HG02938 (cell line): Measurements from ENCODE around the gene GATA3.

Experiments used
- ATAC-seq: cut with Tn5 transposase; IDR thresholded peaks from one replicate; pipeline ENCODE4 v1.9.1; 2021; ENCODE audit warnings: mild to moderate bottlenecking, moderate library complexity; ENCODE audit not compliant: unreplicated experiment

The GATA3 gene

DNA sequence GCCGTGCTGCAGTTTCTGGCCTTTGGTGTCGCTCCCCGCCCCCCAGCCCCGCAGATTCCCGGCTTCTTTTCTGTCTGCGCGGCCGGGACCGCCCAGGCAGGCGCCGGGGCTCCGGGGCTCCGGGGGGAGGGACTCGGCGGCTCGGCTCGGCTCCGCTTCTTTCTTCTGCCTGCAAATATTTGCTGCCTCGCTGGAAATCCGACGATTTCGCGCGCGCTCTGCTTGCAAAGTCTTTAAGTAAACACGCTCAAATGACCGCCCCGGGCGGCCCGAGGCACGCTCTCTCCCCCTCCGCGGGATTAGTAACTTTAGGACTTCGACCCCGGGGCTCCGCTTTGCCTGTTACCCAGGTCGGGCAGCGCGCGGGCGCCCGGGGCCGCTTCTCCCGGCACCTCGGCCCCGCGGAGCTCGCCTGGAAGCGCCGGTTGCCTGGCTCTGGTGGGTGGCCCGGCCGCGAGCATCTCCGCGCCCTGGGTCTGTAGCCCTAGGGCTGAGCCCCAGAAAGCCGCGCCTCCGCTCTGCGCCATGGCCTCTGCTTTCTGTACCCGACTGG lies 3.9 kb upstream of the GATA3 start:
- no peak for ATAC-seq

- ATAC-seq, result no peak
These were observed 3.2 kb upstream of the GATA3 start for GRCh38 chr10:8051109-8051821.

GRCh38 chr10:8051851-8052257 lies 2.6 kb upstream of the GATA3 start:
- ATAC-seq, result no peak

- ATAC-seq, result no peak
These were observed 2.0 kb upstream of the GATA3 start for GRCh38 chr10:8052341-8052955.

DNA sequence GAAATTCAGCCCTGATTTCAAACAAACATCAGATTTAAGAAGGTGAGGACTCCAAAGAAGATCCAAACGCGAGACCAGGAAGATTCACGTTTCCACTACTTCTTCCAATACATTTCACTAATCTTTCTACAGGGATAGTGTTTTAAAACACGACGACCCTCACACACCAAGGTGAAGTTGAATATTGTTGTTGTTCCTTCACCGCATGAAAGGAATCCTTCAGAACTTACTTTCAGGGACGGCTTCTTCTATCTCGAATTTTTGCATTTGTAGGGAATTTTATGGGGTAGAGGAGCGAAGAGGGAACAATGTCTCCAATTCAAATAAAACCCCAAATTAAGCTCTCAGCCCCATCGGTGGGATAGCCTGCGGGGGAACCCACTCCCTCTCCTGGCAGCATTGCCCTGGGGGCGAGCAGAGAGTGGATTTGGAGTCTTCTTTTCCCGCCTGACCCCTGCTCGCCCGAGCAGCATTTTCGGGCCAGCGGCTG lies 1.5 kb upstream of the GATA3 start:
- ATAC-seq, result no peak

- ATAC-seq, result peak; percentile 52
These were observed 843 bp upstream of the GATA3 start for GRCh38 chr10:8053446-8054243.

DNA sequence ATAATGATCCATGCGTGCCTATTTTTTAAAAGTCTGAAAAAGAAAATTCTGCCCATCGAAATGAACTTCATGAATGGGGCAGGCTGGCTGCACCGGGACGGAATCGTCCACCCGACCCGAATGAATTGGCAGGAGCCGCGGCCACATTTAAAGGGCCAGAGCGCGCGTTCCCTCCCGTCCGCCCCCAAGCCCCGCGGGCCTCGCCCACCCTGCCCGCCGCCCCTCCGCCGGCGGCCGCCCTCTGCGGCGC lies 319 bp upstream of the GATA3 start:
- peak; percentile 6 for ATAC-seq

GRCh38 chr10:8055420-8056349 lies 1.2 kb downstream of the GATA3 start:
- no peak for ATAC-seq

DNA sequence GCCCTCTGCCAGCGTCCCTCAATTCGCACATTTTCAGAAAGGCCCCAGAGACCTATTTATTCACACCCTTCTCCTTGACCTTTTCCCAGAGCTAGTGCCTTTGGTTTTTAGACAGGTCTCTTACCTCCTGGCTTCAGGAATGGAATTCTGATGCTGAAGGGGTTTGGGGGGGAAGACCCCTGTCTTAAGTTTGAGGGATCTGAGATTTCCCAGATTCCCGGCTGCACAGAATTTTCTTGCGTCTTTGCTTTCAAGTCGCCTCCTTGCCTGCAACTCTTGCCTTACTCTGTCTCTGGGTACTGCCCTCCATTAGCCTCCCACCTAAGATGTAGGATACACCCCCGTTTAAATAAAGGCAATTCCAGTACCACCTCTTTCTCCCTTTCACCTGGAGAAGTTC lies 1.9 kb downstream of the GATA3 start:
- no peak for ATAC-seq

- ATAC-seq, result peak; percentile 38
These were observed 2.4 kb downstream of the GATA3 start for GRCh38 chr10:8056871-8057331.

- ATAC-seq, result no peak
These were observed 3.3 kb downstream of the GATA3 start for GRCh38 chr10:8057636-8058273.

- no peak for ATAC-seq
These were observed 4.0 kb downstream of the GATA3 start for GRCh38 chr10:8058274-8059111.

GRCh38 chr10:8059191-8059936 lies 4.9 kb downstream of the GATA3 start:
- no peak for ATAC-seq

DNA sequence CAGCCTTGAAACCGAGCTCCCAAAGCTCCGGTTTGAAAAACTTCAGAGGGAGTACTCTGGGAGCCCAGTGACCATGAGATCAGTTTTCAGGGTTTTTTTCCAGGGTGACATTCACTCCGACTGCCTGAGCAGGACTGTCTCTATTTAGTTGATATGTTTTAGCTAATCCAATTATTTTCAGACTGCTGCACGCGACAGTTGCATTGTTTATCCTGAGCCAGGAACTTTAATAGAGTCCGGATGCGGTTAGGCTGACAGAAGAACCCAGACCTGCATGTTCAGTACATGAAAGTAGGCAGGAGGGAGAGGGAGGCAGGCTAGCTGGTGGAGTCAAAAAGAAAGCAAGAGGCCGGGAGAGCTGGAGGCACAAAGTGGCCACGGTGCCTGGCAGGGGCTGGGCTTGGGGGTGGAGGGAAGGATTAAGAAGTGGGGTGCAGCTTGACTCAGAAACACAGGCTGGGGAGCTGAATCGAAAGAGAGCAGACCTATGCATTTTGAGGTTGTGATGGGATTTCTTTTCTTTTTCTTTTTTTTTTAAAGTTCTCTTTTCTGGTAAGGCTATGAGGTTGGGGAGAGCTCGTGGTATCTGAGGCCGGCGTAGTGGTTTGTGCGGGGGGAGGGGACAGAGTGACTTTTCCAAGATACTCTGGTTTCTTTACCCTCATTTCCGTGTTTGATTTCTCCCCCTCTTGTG lies 5.7 kb downstream of the GATA3 start:
- ATAC-seq, result peak; percentile 25

DNA sequence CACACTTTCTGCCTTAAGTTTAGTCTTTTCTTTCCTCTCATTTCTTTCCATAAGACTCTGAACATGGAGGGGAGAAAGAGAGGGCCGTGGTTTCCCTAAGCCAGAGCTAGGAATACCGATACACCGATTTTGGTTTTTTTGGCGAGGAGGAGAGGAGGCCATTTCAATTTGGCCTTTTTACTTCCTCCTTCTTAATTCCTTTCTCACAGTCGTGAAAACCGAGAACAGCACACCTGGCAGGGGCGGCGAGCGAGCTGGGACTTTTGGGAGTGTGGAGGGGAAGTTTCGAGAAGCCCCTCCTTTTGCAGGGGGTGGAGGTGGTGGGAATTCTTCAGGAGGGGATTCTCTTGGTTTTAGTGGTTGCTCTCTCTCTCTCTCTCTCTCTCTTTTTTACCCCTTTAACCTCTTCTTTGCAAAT lies 6.2 kb downstream of the GATA3 start:
- ATAC-seq, result no peak

DNA sequence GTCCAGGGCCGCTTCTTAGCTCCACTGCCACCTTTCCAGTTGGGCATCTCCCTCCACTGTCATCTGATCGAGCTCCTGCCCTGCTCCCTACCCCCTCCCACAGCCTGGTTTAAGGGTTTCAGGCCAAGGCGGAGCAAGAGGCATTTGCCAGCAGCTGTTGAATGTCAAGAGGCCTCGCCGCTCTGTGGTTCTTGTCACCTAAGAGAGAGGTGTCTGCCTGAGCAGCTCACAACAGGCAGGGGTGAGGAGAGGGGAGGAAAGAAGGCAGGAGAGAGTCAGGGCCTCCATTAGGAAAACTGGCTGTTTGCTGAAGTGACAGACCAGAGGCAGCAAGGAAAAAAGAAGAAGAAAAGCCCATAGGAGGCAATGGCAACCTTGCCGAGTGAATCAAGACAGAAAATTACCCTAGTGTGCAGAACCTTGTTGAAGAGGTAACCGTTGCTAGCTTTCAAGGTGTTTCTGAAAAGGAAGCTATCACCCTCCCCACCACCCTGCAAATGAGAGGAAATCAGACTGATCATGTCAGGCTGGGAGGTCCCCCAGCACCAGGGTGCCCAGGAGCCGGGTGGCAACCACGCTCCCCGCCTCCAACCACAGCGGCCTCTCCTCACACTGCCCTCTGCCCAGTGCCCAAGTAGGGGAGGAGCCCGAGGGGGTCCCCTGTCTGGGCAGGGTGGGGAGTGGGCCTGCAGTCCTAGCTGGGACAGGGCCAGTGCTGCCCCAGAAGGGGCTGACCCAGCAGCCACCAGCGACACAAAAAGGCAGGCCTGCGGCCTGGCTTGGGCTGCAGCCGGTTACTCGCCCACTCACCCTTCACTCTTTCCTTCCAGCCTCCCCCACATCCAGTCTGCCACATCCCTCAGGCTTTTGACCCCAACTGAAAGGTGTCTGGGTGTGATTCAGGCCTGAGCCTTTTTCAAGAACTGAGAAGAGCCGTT lies 7.1 kb downstream of the GATA3 start:
- no peak for ATAC-seq
